ENCODE results near the gene SORD. TPM values are rescaled to one million over a fixed set of nuclear protein-coding genes. Genes with fewer than 3 reads are reported as not detected.
A peak's percentile ranks its signal among the peaks of the same experiment; 100 is the strongest.
"Not testable (repeated sequence)": the region's sequence is repeated elsewhere in the genome, so short reads cannot be mapped to it uniquely, and the experiment has no call there.

Gene SORD
- total and polyA plus RNA-seq, 8 donors: 2.1 to 14.7 (median 8.8) TPM

- Histone ChIP-seq H3K27ac (no peak overlapping the region), H3K4me3 (no peak overlapping the region), H3K36me3 (no peaks in the 10 kb centered on the region), H3K4me1 (peaks cover 0 to 9% (median 0%) of the 10 kb centered on the region in 3 donors), H3K9me3 (no peaks in the 10 kb centered on the region), H3K27me3 (no peaks in the 10 kb centered on the region)
- TF ChIP-seq CTCF (IDR thresholded peaks at IDR 0.05): no peak
- FAIRE-seq: no peak
- ATAC-seq: peak in 1 of 4 donors; percentile 40
- DNase-seq: peak in 3 of 6 donors; percentile 17 to 56 (median 56)
- 51 to 62% methylated on average over 6 of the region's 6 CpGs for WGBS, 2 donors
- intact Hi-C loops (cut with DNase I): no loop called here
Observed at GRCh38 chr15:45021348-45021747, 1.6 kb upstream of the SORD start.

- no peaks in the 10 kb centered on the region for H3K27me3 ChIP-seq
- peak overlapping the region; percentile 29 to 88 (median 50) for H3K4me3 ChIP-seq
Observed at GRCh38 chr15:45023659-45024225, 747 bp downstream of the SORD start.

DNA sequence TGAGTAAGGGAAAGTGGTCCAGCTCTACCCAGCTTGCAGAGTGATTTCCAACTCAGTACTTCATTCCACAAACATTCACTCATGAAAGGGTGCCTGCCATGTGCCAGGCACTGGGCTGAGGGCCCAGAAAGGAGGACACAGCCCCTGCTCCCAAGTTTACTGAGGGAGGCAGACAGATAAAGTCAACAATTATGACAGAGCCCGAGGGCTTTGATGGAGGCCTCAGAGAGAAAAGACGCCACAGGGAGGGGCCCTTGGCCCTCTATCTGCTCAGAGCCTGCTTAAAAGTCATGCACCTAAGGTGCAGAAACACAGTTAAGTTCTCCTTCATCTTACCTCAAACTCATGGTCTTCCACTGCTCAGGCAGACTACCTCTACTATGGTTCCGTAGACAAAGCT lies 1.7 kb downstream of the SORD start:
- H3K27me3 ChIP-seq; H3K4me1 ChIP-seq; FAIRE-seq; H3K27ac ChIP-seq; H3K36me3 ChIP-seq; intact Hi-C loops (cut with DNase I); H3K9me3 ChIP-seq; ATAC-seq; H3K4me3 ChIP-seq; DNase-seq: not testable (repeated sequence)
- WGBS, 2 donors: 66 to 70% methylated on average over 2 to 3 of the region's 3 CpGs

More at GRCh38 chr15:45023659-45024225, 747 bp downstream of the SORD start:
- Histone ChIP-seq H3K4me1 (peaks cover 0 to 9% (median 0%) of the 10 kb centered on the region in 3 donors), H3K36me3 (no peaks in the 10 kb centered on the region), H3K27ac (peak overlapping the region in 1 of 4 donors; percentile 68), H3K9me3 (no peaks in the 10 kb centered on the region)
- ATAC-seq (peak in 3 of 4 donors; percentile 3 to 17 (median 7)), DNase-seq (no peak), FAIRE-seq (no peak)
- no peak for TF ChIP-seq CTCF (IDR thresholded peaks at IDR 0.05)
- intact Hi-C loops (cut with DNase I): no loop called here
- WGBS, 2 donors: 22 to 27% methylated on average over 4 of the region's 4 CpGs

GRCh38 chr15:45025627-45026026 lies 2.6 kb downstream of the SORD start:
- FAIRE-seq; H3K4me1 ChIP-seq; H3K36me3 ChIP-seq; H3K27ac ChIP-seq; intact Hi-C loops (cut with DNase I); H3K27me3 ChIP-seq; ATAC-seq; H3K9me3 ChIP-seq; DNase-seq; H3K4me3 ChIP-seq: not testable (repeated sequence)
- WGBS, 2 donors: 95 to 98% methylated on average over 3 of the region's 3 CpGs

DNA sequence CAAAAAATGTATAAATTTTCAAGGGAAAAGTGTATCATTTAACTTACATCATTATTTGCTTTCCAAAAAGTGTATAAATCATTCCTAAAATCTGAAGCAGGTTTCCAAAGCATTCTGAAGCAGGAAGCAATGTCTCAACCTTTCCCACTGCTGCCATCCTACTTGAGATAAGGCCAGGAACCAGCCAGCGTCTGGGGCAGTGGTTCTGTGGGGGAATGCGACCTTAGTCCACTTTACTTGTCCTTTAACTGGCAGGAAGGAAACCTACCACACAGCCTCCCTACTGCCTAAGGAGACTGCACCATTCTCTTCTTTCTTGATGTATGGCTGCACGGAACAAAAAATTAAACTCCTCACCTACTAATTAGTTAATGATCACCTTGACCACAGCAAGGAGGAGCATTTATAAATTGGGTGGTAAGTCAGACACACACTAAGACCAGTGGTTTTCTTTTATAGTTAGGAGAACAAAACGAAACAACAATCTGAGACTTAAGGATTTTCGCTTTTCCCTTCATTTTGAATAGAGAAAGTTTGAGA lies 3.7 kb downstream of the SORD start:
- Histone ChIP-seq H3K36me3 (no peaks in the 10 kb centered on the region), H3K4me3 (no peak overlapping the region), H3K4me1 (peaks cover 0 to 9% (median 0%) of the 10 kb centered on the region in 3 donors), H3K27ac (no peak overlapping the region), H3K27me3 (no peaks in the 10 kb centered on the region), H3K9me3 (no peaks in the 10 kb centered on the region)
- ATAC-seq: no peak
- no peak for FAIRE-seq
- intact Hi-C loops (cut with DNase I): no loop called here
- no peak for DNase-seq
- no peak for TF ChIP-seq CTCF (IDR thresholded peaks at IDR 0.05)
- 71 to 75% methylated on average over 5 of the region's 5 CpGs for WGBS, 2 donors

- Histone ChIP-seq H3K27ac (no peak overlapping the region), H3K4me1 (peaks cover 0 to 9% (median 0%) of the 10 kb centered on the region in 3 donors), H3K27me3 (no peaks in the 10 kb centered on the region), H3K9me3 (no peaks in the 10 kb centered on the region), H3K4me3 (no peak overlapping the region), H3K36me3 (no peaks in the 10 kb centered on the region)
- ATAC-seq (no peak), FAIRE-seq (no peak), DNase-seq (no peak)
- intact Hi-C loops (cut with DNase I): no loop called here
- TF ChIP-seq CTCF (IDR thresholded peaks at IDR 0.05): no peak
- 90 to 93% methylated on average over 4 of the region's 4 CpGs for WGBS, 2 donors
Observed at GRCh38 chr15:45027220-45027619, 4.2 kb downstream of the SORD start.
